Stomach (tissue), 9 donors: Measurements from ENCODE around the gene OTOP1. TPM values are rescaled to one million over a fixed set of nuclear protein-coding genes. Genes with fewer than 3 reads are reported as not detected.
"Not testable (repeated sequence)": the region's sequence is repeated elsewhere in the genome, so short reads cannot be mapped to it uniquely, and the experiment has no call there.

Source experiments
- DNase-seq, 2 donors: peaks; one replicate each; pipeline versions ENCODE4 v3.0.0 to v3.0.0-alpha.2; 2013 to 2019
- H3K27ac ChIP-seq, 5 donors: fragments of 200-600 bp in 4 of 5; sonication (generic) in 4 of 5; one replicate each; pipeline ENCODE4 v1.5.1; 2013 to 2019; ENCODE audit warnings: mild to moderate bottlenecking in 1 of 5, moderate library complexity in 1 of 5
- H3K27me3 ChIP-seq, 3 donors: fragments of 200-600 bp; sonication (generic); one replicate each; pipeline ENCODE4 v1.5.1; 2017 to 2019; ENCODE audit warnings: mixed run types in 1 of 3
- H3K36me3 ChIP-seq, 4 donors: fragments of 200-600 bp; sonication (generic); 1 replicate in 3 of 4; 2 replicates in 1 of 4; pipeline ENCODE4 v1.5.1; 2016 to 2019
- H3K4me1 ChIP-seq, 4 donors: fragments of 200-600 bp; sonication (generic); one replicate each; pipeline ENCODE4 v1.5.1; 2016 to 2019
- H3K4me3 ChIP-seq, 4 donors: fragments of 200-600 bp; sonication (generic) in 3 of 4; one replicate each; pipeline ENCODE4 v1.5.1; 2016 to 2019; ENCODE audit warnings: mild to moderate bottlenecking in 1 of 4
- H3K9me3 ChIP-seq, 4 donors: fragments of 200-600 bp; sonication (generic); one replicate each; pipeline ENCODE4 v1.5.1; 2016 to 2019
- CTCF ChIP-seq, 7 experiments: fragments of 450-650 bp in 4 of 7; fragments of 200-600 bp in 3 of 7; sonication (generic) in 3 of 7; IDR thresholded peaks; one replicate each; pipeline ENCODE4 v1.5.1; 2016 to 2019; ENCODE audit warnings: antibody characterized with exemption in 7 of 7, control low read depth in 2 of 7, mild to moderate bottlenecking in 1 of 7
- EP300 ChIP-seq: sonication (generic); formaldehyde crosslinking; IDR thresholded peaks from one replicate; pipeline ENCODE4 v1.6.1; 2017; ENCODE audit warnings: antibody characterized with exemption
- POLR2A ChIP-seq, 4 donors: fragments of 450-650 bp; IDR thresholded peaks; one replicate each; pipeline ENCODE4 v1.6.1; 2016; ENCODE audit warnings: antibody characterized with exemption in 4 of 4, control low read depth in 2 of 4, mild to moderate bottlenecking in 1 of 4, moderate library complexity in 1 of 4
- POLR2AphosphoS5 ChIP-seq, 3 donors: sonication (generic); formaldehyde crosslinking; IDR thresholded peaks; one replicate each; pipeline ENCODE4 v1.6.1; 2016; ENCODE audit warnings: antibody characterized with exemption in 3 of 3
- WGBS, 5 donors: extraction: QIAGEN DNeasy Blood & Tissue Kit in 3 of 5; methylation state at CpG; one replicate each; pipeline versions ENCODE4 v1.1.5 to v1.1.7; 2013 to 2018; 5-methylcytosine and 5-hydroxymethylcytosine counted together
- intact Hi-C: fragments of 100-400 bp; cut with DNase I; formaldehyde crosslinking; loops from one replicate; pipeline ENCODE4 v1.15.1; 2023; ENCODE audit warnings: low total_unique reads
- polyA plus RNA-seq, 3 donors: library from polyadenylated mRNA; stranded (reverse); fragments of 200-250 nt; gene quantifications; one replicate each; pipeline ENCODE4 v1.2.3, GENCODE V29; 2013
- total RNA-seq, 5 donors: library from RNA; depleted of rRNA; stranded (reverse); fragments of >200 nt; gene quantifications; one replicate each; pipeline versions ENCODE4 v1.1.0 to v1.2.3, GENCODE V29; 2014 to 2016
- donor health status: healthy with polysubstance abuse.
- donor health status: Bipolar disorder and iron deficiency.
- donor health status: healthy.

Gene OTOP1
- total and polyA plus RNA-seq, 8 donors = not detected

GRCh38 chr4:4247696-4248028 is 20.9 kb upstream of the OTOP1 start:
- Histone ChIP-seq H3K27me3 (peaks cover 0 to 5% (median 0%) of the 10 kb centered on the region in 3 donors), H3K4me3 (peak overlapping the region; percentile 69 to 83 (median 80)), H3K4me1 (peaks cover 7 to 35% (median 24%) of the 10 kb centered on the region in 4 donors), H3K27ac (peak overlapping the region; percentile 88 to 99 (median 95)), H3K36me3 (peaks cover 20 to 34% (median 31%) of the 10 kb centered on the region in 4 donors), H3K9me3 (no peaks in the 10 kb centered on the region)
- TF ChIP-seq CTCF (IDR thresholded peaks at IDR 0.05) (no peak), EP300 (no peak), POLR2AphosphoS5 (IDR thresholded peaks at IDR 0.05) (no peak), POLR2A (IDR thresholded peaks at IDR 0.05) (no peak)
- intact Hi-C loops = no loop called here
- no peak for DNase-seq
- WGBS, 5 donors = 0 to 1% (median 1%) methylated on average over 9 to 12 of the region's 12 CpGs

GRCh38 chr4:4245172-4245571 is 18.4 kb upstream of the OTOP1 start:
- intact Hi-C loops = no loop called here
- H3K4me1 ChIP-seq = peaks cover 7 to 34% (median 24%) of the 10 kb centered on the region in 4 donors
- DNase-seq = no peak

GRCh38 chr4:4239551-4239950 is 12.8 kb upstream of the OTOP1 start:
- H3K27ac ChIP-seq, intact Hi-C loops, H3K4me1 ChIP-seq, H3K27me3 ChIP-seq, H3K4me3 ChIP-seq, H3K9me3 ChIP-seq, DNase-seq: not testable (repeated sequence)
- H3K36me3 ChIP-seq = peaks cover 25 to 100% (median 90%) of the 10 kb centered on the region in 4 donors
- WGBS, 5 donors = 93 to 97% (median 94%) methylated on average over 3 of the region's 3 CpGs

More at GRCh38 chr4:4245172-4245571, 18.4 kb upstream of the OTOP1 start:
- Histone ChIP-seq H3K27me3 (no peaks in the 10 kb centered on the region), H3K4me3 (no peak overlapping the region), H3K9me3 (no peaks in the 10 kb centered on the region), H3K27ac (no peak overlapping the region), H3K36me3 (peaks cover 20 to 58% (median 56%) of the 10 kb centered on the region in 4 donors)
- TF ChIP-seq POLR2A (IDR thresholded peaks at IDR 0.05) = no peak
- WGBS, 5 donors = 94 to 100% (median 98%) methylated on average over 1 of the region's 1 CpG

GRCh38 chr4:4233610-4234009 is 6.9 kb upstream of the OTOP1 start:
- WGBS, 5 donors = 89 to 99% (median 98%) methylated on average over 2 of the region's 2 CpGs
- DNase-seq = no peak
- Histone ChIP-seq H3K4me3 (no peak overlapping the region), H3K4me1 (no peaks in the 10 kb centered on the region), H3K9me3 (peaks cover 0 to 18% (median 6%) of the 10 kb centered on the region in 4 donors), H3K36me3 (peaks cover 5 to 41% (median 33%) of the 10 kb centered on the region in 4 donors), H3K27ac (no peak overlapping the region), H3K27me3 (peaks cover 0 to 18% (median 8%) of the 10 kb centered on the region in 3 donors)
- TF ChIP-seq POLR2AphosphoS5 (IDR thresholded peaks at IDR 0.05) = no peak
- TF ChIP-seq POLR2A (IDR thresholded peaks at IDR 0.05) = no peak
- no peak for TF ChIP-seq EP300
- no peak for TF ChIP-seq CTCF (IDR thresholded peaks at IDR 0.05)
- intact Hi-C loops = no loop called here

- no peak for DNase-seq
- Histone ChIP-seq H3K36me3 (no peaks in the 10 kb centered on the region), H3K27me3 (peaks cover 7 to 71% (median 41%) of the 10 kb centered on the region in 3 donors), H3K4me3 (no peak overlapping the region), H3K4me1 (peaks cover 0 to 17% (median 0%) of the 10 kb centered on the region in 4 donors), H3K27ac (no peak overlapping the region), H3K9me3 (peaks cover 0 to 9% (median 4%) of the 10 kb centered on the region in 4 donors)
- intact Hi-C loops = no loop called here
- TF ChIP-seq CTCF (IDR thresholded peaks at IDR 0.05) (no peak), EP300 (no peak), POLR2AphosphoS5 (IDR thresholded peaks at IDR 0.05) (no peak), POLR2A (IDR thresholded peaks at IDR 0.05) (no peak)
- 48 to 79% (median 59%) methylated on average over 1 of the region's 1 CpG for WGBS, 5 donors
These were observed 1.6 kb upstream of the OTOP1 start for GRCh38 chr4:4228356-4228668.
